NB4 (cell line): ENCODE data around the gene FAM20A.

Experiments
- CTCF ChIP-seq: IDR thresholded peaks from one replicate; pipeline ENCODE4 v1.5.1; 2012; ENCODE audit warnings: low read depth, low read length
- MAX ChIP-seq: IDR thresholded peaks from 2 replicates; pipeline ENCODE4 v1.6.1; 2011; ENCODE audit warnings: low read depth, low read length
- POLR2A ChIP-seq: IDR thresholded peaks from 2 replicates; pipeline ENCODE4 v1.6.1; 2011; ENCODE audit warnings: mild to moderate bottlenecking; ENCODE audit not compliant: insufficient read length; ENCODE audit errors: extremely low read depth

- TF ChIP-seq CTCF: peak; percentile 4
- TF ChIP-seq POLR2A: no peak
- no peak for TF ChIP-seq MAX
Observed at GRCh38 chr17:68533887-68534694, 67.1 kb downstream of the FAM20A start.
